Astrocyte of the hippocampus (primary cell): ENCODE data around the gene NME7.
A peak's percentile ranks its signal among the peaks of the same experiment; 100 is the strongest.

Experiments
- DNase-seq: peaks from one replicate; pipeline ENCODE4 v3.0.0; 2011; ENCODE audit warnings: low read depth, low spot score

Gene NME7

GRCh38 chr1:169107603-169108208 lies 259.9 kb downstream of the NME7 start:
- DNase-seq = peak; percentile 48

DNA sequence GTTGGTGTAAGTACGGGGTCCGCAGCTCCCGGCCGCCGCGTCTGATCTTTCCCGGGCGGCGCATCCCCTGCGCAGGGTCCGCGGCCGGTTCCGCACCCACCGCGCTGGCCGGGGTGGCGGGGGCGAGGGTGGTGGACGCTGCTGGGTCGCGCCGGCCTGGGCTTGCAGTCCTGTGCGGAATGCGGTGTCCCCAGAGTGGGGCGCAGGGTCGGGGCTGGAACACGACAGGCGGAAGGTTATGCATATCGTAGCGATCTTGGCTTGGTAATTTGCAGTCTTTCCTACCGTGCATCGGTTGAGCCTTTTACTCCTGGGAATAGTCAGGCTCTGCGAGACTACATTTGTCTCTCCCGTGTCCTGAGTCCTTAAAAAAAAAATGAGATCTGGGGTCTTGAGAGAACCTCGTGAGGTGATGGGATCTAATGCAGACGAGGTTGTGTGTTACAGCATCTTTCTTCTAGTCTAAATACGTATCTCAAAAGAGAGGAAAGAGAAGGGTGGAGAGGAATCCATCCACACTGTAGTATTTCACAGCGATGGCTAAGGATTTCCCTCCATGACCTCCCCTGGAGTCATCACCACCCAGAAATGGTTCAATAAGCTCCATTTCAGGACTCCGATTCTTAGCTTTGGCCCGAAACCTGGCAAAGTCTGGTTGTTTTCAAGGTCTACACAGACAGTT lies 260.5 kb downstream of the NME7 start:
- DNase-seq = peak; percentile 56

GRCh38 chr1:169106095-169106920 lies 261.3 kb downstream of the NME7 start, which contains the start of gene ATP1B1:
TSS of gene ATP1B1 (plus strand) at chr1:169106690. CDS start at chr1:169106830, 140 bp downstream.
- DNase-seq = peak; percentile 95

GRCh38 chr1:169105434-169106094 lies 262.0 kb downstream of the NME7 start:
- DNase-seq = peak; percentile 85

DNA sequence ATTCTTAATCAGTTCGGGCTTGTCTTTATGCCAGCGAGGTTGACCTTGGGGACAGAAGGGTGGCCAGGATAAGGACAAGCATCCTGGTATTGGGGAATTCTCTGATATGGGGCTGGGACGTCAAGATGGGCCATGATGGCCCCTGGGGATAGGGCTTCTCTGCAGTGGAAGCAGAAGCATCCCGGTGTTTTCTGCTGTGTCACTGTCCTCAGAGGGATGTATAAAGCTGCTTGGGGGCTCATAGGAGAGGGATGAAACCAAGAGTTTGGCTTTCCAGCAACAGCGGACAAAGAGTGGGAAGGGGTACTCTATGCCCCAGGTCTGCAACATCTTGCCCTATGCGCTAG lies 262.5 kb downstream of the NME7 start:
- DNase-seq = no peak

DNA sequence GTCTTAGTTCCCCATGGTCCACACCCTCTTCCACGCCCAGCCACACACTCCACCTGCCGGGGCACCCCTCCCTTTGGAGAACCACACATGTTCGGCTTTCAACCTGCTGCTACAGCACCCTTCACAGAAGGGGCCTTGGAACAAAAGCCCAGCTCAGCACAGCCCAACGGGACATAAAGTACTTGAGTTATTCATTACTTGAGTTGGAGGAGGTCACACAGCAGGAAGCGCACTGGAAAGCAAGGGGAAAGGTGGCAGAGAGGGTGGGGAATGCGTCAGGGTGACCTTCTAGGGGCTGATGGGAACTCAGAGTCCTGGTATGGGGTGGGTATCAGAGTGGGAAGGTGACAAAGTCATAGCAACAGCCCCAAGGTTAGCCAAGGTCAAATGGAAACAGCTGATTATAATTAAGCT lies 264.1 kb downstream of the NME7 start:
- DNase-seq = no peak

DNA sequence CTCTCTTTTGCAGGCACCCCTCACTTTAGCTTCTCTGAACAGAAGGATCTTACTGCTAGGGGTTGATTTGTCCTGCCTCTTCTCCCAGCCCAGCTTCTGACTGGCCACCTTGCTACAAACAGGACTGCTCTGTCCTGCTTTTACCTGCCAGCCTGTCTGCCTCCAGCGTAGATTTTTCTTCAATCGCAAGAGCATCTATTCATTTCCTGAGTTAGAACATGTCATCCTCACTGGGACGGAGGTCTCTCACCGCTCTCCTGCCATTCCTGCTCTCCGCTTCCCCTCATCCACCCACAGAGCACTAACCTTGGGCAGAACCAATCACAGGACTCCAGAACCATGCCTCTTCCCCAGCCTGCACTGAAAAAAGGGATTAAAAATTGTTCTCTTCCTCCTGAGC lies 264.6 kb downstream of the NME7 start:
- DNase-seq = no peak

DNA sequence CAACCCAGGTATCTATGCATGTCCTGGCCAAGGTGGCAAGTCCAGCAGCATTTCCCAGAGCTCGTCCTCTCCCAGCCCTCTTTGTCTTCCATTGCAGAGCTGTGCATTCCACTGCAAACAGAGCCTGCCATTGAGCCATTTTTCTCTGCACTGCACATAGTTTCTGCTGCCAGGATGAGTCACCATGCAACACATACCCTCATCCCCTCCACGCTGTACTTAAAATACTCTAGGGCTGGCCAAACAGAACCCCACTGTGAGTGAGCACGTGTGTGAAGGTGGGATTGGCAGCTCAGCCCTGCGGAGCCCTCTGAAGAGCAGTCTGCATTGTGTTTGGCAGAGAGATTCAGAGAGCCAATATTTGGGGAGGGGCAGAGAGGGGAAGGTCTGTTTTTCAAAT lies 265.0 kb downstream of the NME7 start:
- peak; percentile 90 for DNase-seq

DNA sequence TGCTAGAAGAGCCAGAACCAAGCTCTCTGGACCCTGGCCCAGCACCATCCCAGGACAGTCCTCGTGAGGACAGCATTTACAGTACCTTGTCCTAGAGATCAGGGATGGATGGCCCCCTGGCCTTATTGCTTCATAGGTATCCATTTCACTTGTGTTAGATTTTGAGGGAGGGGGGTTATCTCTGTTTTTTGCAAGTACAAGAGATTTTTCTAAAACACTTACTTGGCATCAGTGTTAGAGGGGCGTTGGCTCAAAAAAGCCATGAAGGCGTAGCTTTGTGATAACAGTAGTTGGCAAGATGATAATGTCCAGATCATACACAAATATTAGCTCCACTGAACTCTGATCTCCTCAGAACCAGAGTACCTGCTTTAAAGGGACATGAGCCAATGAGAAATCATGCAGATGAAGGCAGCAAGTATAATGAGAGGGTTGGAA lies 266.9 kb downstream of the NME7 start:
- no peak for DNase-seq

DNA sequence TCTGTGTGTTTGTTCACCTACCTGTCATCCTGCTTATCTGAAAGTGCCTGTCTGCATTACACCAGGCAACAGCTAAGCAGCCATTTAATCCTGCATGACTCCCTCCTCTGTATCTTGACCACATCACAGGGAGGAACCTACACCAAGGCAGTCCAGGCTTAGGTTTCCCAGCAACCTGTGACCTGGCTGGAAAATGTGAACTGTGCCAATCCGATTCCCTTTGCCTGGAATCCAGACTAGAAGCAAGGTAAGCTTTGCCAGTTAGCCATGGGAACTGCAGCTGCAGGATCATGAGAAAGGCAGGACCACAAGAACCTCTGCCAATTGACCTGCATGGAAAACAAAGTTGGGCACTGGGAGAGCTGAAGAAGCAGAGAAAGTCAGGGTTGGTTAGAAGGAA lies 267.4 kb downstream of the NME7 start:
- peak; percentile 31 for DNase-seq

DNA sequence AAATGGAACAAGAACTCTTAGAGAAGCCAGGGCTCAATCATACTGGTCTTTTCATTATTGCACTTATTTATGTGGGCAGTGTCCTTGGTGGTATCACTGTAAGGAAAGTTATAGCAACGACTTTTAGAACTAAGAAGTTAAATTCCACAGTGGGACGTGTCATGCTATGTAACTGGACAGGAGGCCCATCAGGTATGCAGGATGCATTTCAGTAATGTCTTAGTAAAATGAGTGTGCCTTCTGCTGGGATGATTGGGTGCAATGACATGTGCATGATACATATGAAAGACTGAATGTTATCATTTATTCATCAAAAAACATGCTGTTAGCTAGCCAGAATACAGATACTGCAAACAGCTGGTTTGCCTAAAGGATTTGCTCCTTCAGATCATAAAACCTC lies 268.0 kb downstream of the NME7 start:
- no peak for DNase-seq

DNA sequence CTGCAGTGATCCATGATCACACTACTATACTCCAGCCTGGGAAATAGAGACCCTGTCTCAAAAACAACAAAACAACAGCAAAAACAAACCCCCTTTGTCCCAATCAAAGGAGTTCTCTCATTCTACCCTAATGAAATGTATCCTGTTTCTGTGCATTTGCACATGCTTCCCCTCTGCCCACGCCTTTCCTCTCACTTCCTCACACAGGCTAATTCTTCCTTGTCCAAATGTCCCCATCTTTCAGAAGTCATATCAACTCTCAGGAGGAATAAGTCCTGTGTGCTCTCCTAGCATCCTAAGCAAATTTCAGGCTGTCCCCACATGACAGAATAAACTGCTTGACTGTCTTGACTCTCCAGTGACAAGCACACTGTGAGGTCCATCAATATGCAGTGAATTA lies 269.2 kb downstream of the NME7 start:
- DNase-seq = no peak

DNA sequence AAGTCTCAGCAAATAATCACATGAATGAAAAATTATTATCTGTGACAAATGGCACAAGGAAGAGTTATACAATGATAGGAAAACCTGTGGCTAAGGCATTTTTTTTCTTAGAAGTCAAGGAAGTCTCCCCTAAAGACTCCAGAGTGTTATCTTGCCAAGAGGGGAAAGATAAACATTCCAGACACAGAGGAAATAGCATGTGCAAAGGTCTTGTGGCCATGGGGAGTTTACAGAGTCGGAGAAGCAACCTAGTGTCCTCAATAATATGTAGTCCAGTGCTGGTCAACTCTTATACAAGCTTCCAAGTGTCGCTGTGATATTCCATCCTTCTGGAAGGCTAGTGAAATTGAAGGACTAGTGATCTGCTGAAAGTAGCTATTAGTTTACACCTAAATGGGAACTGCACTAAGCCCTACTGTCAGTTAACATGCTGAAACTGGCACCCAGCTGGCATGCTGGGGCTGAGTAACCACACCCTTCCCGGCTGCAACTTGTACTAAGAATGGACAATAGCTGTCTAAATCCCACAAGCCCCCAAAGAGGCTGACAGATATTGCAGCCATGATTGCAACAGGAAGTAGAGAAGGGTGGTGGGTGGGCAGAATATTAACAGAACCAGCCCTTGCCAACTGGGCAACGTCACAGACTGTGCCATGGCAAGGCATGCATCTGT lies 272.6 kb downstream of the NME7 start:
- DNase-seq = no peak

DNA sequence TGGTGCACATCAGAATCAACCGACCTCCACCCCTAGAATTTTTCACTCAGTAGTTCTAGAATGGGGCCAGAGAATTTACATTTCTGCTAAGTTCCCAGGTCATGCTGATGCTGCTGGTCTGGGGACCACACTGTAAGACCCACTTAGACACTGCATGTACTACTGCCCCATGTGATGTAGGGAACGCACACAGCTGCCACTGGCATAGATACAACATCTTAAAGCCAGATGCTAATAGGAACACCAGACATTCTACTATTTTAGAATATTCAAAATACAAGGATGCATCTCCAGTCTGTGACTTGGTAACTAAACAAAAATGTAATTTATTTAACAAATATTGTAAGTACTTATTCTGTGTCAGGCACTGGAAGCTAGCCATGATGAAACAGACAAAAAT lies 275.2 kb downstream of the NME7 start:
- DNase-seq = no peak

- peak; percentile 26 for DNase-seq
Measured at GRCh38 chr1:169091480-169091941, 276.1 kb downstream of the NME7 start.

- no peak for DNase-seq
Measured at GRCh38 chr1:169090900-169091311, 276.7 kb downstream of the NME7 start.

GRCh38 chr1:169090308-169090899 lies 277.2 kb downstream of the NME7 start:
- no peak for DNase-seq

DNA sequence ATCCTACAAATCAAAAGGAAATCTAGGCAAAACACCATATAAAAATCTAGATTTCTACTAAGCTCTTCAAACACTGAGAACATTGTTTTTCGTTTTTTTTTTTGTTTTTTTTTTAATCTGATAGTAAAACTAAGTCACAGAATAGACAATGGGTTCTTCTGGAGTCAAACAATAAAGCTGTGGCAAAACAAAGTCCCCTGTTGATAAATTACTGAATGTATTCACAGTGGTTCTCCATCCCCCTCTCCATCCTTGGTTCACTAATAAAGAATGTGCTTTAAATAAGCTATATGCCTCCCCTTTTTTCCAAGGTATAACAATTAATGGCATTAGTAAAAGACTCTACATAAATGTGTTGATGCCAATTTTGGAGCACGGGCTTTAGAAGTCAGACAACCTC lies 277.8 kb downstream of the NME7 start:
- DNase-seq = no peak

GRCh38 chr1:169087876-169088275 lies 279.7 kb downstream of the NME7 start:
- DNase-seq = no peak

- peak; percentile 54 for DNase-seq
Measured at GRCh38 chr1:169086603-169087455, 280.8 kb downstream of the NME7 start.
